Measurements from ENCODE around the gene NDP. TPM values are rescaled to one million over a fixed set of nuclear protein-coding genes. Genes with fewer than 3 reads are reported as not detected.

Gene NDP
- total and polyA plus RNA-seq, 9 donors = 4.9 to 82.7 (median 19.9) TPM

DNA sequence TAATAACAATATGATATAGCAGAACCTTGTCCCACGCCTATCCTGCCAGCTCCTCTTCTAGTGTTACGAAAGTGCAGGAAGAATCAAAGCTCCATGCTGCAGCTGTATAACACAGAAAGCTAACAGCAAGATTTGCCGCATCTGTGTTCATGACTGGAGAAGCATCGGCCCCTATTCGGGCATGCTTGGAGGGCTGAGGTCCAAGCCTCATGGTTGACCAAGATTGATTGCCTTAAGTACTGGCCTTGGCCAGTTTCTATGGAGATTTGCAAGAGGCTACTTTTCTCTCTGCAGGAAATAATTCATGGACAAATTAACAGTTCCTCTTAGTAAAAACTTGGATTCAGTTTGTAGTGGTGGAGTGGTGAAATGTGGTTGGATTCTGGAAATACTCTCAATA is 12.9 kb upstream of the NDP start:
- H3K4me3 ChIP-seq = no peak overlapping the region
- H3K9me3 ChIP-seq = no peaks in the 10 kb centered on the region
- no peak overlapping the region for H3K27ac ChIP-seq
- intact Hi-C loops (cut with DNase I) = no loop called here
- H3K36me3 ChIP-seq = no peaks in the 10 kb centered on the region
- no peaks in the 10 kb centered on the region for H3K4me1 ChIP-seq (ENCODE audit: insufficient read depth)
- TF ChIP-seq EP300 (IDR thresholded peaks at IDR 0.05) = no peak
- TF ChIP-seq, protein P1, sequence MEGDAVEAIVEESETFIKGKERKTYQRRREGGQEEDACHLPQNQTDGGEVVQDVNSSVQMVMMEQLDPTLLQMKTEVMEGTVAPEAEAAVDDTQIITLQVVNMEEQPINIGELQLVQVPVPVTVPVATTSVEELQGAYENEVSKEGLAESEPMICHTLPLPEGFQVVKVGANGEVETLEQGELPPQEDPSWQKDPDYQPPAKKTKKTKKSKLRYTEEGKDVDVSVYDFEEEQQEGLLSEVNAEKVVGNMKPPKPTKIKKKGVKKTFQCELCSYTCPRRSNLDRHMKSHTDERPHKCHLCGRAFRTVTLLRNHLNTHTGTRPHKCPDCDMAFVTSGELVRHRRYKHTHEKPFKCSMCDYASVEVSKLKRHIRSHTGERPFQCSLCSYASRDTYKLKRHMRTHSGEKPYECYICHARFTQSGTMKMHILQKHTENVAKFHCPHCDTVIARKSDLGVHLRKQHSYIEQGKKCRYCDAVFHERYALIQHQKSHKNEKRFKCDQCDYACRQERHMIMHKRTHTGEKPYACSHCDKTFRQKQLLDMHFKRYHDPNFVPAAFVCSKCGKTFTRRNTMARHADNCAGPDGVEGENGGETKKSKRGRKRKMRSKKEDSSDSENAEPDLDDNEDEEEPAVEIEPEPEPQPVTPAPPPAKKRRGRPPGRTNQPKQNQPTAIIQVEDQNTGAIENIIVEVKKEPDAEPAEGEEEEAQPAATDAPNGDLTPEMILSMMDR (IDR thresholded peaks at IDR 0.05) = no peak
- no peak for TF ChIP-seq POLR2A (IDR thresholded peaks at IDR 0.05)
- H3K27me3 ChIP-seq = no peaks in the 10 kb centered on the region
- DNase-seq = no peak
- WGBS, 3 donors = 50 to 61% (median 52%) methylated on average over 5 of the region's 5 CpGs

DNA sequence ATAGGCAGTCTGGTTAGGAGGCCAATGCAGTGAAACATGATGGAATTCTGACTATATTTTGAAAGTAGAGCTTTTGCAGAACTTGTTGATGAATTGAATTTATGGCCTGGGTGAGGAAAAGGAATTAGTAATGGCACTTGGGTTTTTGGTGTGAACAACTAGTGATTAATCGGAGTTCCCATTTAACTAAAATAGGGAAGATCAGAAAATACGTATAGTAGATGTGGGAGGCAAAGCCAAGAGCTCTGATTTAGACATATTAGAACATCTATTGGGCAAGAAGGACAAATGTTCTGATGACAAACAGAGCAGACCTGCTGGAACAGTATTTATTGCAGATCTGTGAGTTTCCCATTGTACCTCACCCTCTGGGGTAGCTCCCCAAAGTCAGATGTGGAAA is 12.3 kb upstream of the NDP start:
- no peak overlapping the region for H3K4me3 ChIP-seq
- H3K27ac ChIP-seq = no peak overlapping the region
- no peak for DNase-seq
- WGBS, 3 donors = 84 to 89% (median 87%) methylated on average over 2 of the region's 2 CpGs
- H3K36me3 ChIP-seq = no peaks in the 10 kb centered on the region
- H3K4me1 ChIP-seq (ENCODE audit: insufficient read depth) = no peaks in the 10 kb centered on the region
- intact Hi-C loops (cut with DNase I) = no loop called here
- H3K27me3 ChIP-seq = no peaks in the 10 kb centered on the region
- TF ChIP-seq EP300 (IDR thresholded peaks at IDR 0.05) (no peak), POLR2A (IDR thresholded peaks at IDR 0.05) (no peak)
- TF ChIP-seq, protein P1 (IDR thresholded peaks at IDR 0.05) = no peak
- no peaks in the 10 kb centered on the region for H3K9me3 ChIP-seq

DNA sequence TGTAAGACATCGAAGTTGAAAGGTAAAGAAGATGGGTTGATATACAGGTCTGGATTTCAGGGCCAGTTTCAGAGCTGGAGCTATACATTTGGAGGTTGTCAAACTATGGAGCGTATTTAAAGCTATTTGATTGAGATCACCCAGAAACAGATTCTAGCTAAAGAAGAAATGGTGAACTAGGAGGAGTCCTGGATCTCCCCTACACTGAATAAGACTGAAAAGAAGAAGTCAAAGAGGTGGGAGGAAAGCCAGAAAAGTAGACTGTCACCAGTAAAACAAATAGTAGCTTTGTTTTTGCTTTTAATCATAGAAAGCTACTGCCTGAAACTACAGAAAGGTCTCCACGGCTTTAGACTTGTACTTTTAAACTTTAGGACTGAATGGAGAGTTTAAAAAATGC is 5.0 kb upstream of the NDP start:
- Histone ChIP-seq H3K27me3 (no peaks in the 10 kb centered on the region), H3K9me3 (no peaks in the 10 kb centered on the region), H3K36me3 (no peaks in the 10 kb centered on the region), H3K27ac (no peak overlapping the region), H3K4me3 (no peak overlapping the region), H3K4me1 (ENCODE audit: insufficient read depth) (no peaks in the 10 kb centered on the region)
- WGBS, 3 donors = 75 to 80% (median 80%) methylated on average over 3 of the region's 3 CpGs
- DNase-seq = no peak
- intact Hi-C loops (cut with DNase I) = loop anchor here in 1 of 4 donors (10.0 kb wide), 1 partner anchor 47 kb away; no protein-coding TSS in a partner anchor
- TF ChIP-seq POLR2A (IDR thresholded peaks at IDR 0.05) = no peak
- TF ChIP-seq EP300 (IDR thresholded peaks at IDR 0.05) = no peak
- TF ChIP-seq, protein P1 (IDR thresholded peaks at IDR 0.05) = no peak

DNA sequence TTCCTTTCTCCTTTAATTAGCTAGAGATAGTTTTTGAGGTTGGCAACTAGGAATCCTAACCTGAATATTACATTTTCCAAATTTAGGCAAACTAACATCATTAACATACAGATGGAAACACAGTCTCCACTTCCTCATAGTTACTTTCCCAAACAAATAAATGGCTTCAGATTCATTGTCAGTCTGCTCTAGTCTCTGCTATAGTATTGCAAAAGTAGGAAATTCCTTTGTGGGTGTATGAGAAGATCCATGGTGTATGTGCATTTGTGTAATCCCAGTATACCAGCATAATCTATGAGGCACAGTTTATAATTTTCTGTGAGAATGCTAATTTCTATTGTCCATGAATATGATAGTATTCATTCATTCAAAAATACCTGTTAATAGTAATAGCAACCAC is 3.0 kb upstream of the NDP start:
- TF ChIP-seq, protein P1 (IDR thresholded peaks at IDR 0.05) = no peak
- no peak for TF ChIP-seq POLR2A (IDR thresholded peaks at IDR 0.05)
- TF ChIP-seq EP300 (IDR thresholded peaks at IDR 0.05) = no peak
- H3K4me1 ChIP-seq (ENCODE audit: insufficient read depth) = no peaks in the 10 kb centered on the region
- H3K4me3 ChIP-seq = no peak overlapping the region
- H3K27ac ChIP-seq = no peak overlapping the region
- H3K36me3 ChIP-seq = no peaks in the 10 kb centered on the region
- no peaks in the 10 kb centered on the region for H3K9me3 ChIP-seq
- H3K27me3 ChIP-seq = no peaks in the 10 kb centered on the region
- no peak for DNase-seq
- intact Hi-C loops (cut with DNase I) = loop anchor here in 1 of 4 donors (10.0 kb wide), 1 partner anchor 49 kb away; no protein-coding TSS in a partner anchor

All from ovary (tissue), 9 donors.